HS-5 (cell line): Measurements from ENCODE around the gene ZNF281.
"Not testable (repeated sequence)": the region's sequence is repeated elsewhere in the genome, so short reads cannot be mapped to it uniquely, and the experiment has no call there.

Experiments used
- DNase-seq: peaks from one replicate; pipeline ENCODE4 v3.0.0-alpha.2; 2012; ENCODE audit warnings: low read depth

The ZNF281 gene

GRCh38 chr1:200429221-200429751 is 19.4 kb upstream of the ZNF281 start:
- DNase-seq = no peak

- no peak for DNase-seq
Observed at GRCh38 chr1:200428482-200429205, 18.8 kb upstream of the ZNF281 start.

- DNase-seq = no peak
Observed at GRCh38 chr1:200427744-200428143, 17.9 kb upstream of the ZNF281 start.

- no peak for DNase-seq
Observed at GRCh38 chr1:200426196-200426595, 16.4 kb upstream of the ZNF281 start.

GRCh38 chr1:200423235-200423634 is 13.4 kb upstream of the ZNF281 start:
- DNase-seq = no peak

- DNase-seq = no peak
Observed at GRCh38 chr1:200422211-200422610, 12.4 kb upstream of the ZNF281 start.

- DNase-seq = peak; percentile 97
Observed at GRCh38 chr1:200415789-200416593, 6.2 kb upstream of the ZNF281 start.

GRCh38 chr1:200415227-200415626 is 5.4 kb upstream of the ZNF281 start:
- no peak for DNase-seq

- no peak for DNase-seq
Observed at GRCh38 chr1:200414657-200415056, 4.8 kb upstream of the ZNF281 start.

- not testable (repeated sequence) for DNase-seq
Observed at GRCh38 chr1:200413766-200414165, 3.9 kb upstream of the ZNF281 start.

GRCh38 chr1:200411406-200412257 is 1.8 kb upstream of the ZNF281 start:
- DNase-seq = no peak

- DNase-seq = no peak
Observed at GRCh38 chr1:200410566-200410878, 686 bp upstream of the ZNF281 start.

GRCh38 chr1:200409203-200409760 is 554 bp downstream of the ZNF281 start:
- DNase-seq = no peak

GRCh38 chr1:200406161-200406797 is 3.6 kb downstream of the ZNF281 start:
- DNase-seq = no peak

- no peak for DNase-seq
Observed at GRCh38 chr1:200405264-200405663, 4.6 kb downstream of the ZNF281 start.

- DNase-seq = no peak
Observed at GRCh38 chr1:200401708-200402107, 8.1 kb downstream of the ZNF281 start.

- DNase-seq = no peak
Observed at GRCh38 chr1:200401263-200401662, 8.6 kb downstream of the ZNF281 start.

- no peak for DNase-seq
Observed at GRCh38 chr1:200400556-200400955, 9.3 kb downstream of the ZNF281 start.

- no peak for DNase-seq
Observed at GRCh38 chr1:200399860-200400259, 10.0 kb downstream of the ZNF281 start.

- no peak for DNase-seq
Observed at GRCh38 chr1:200398373-200398772, 11.5 kb downstream of the ZNF281 start.

- DNase-seq = no peak
Observed at GRCh38 chr1:200392625-200393185, 17.1 kb downstream of the ZNF281 start.
